NCI-H2196 (cell line): ENCODE measurements around the gene KCNIP4.

Source experiments
- DNase-seq: peaks from one replicate; lab custom pipeline; 2025; ENCODE audit not compliant: unreplicated experiment; lab: John Stamatoyannopoulos, UW

KCNIP4 gene

DNA sequence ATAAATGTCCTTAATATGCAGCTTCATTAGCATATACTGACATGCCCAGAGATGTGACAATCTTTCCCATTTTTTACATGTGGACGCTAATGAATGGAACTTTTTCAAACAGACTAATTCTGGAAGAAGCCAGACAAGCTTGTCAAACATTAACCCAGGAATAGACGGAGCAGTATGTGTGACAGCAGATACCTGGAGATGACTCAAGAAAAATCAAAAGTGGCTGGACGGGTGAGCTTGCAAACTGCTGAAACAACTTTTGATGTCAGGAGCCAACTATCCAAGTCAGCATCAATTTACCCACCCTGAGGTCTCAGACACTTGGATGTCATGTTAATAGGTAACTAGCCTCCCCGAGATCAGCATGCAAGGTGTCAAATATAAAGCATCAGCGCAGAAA lies 1065.3 kb downstream of the KCNIP4 start:
- DNase-seq: no peak

- DNase-seq: no peak
Observed at GRCh38 chr4:20882500-20882899, 1066.1 kb downstream of the KCNIP4 start.

GRCh38 chr4:20881658-20882057 lies 1066.9 kb downstream of the KCNIP4 start:
- DNase-seq: no peak

DNA sequence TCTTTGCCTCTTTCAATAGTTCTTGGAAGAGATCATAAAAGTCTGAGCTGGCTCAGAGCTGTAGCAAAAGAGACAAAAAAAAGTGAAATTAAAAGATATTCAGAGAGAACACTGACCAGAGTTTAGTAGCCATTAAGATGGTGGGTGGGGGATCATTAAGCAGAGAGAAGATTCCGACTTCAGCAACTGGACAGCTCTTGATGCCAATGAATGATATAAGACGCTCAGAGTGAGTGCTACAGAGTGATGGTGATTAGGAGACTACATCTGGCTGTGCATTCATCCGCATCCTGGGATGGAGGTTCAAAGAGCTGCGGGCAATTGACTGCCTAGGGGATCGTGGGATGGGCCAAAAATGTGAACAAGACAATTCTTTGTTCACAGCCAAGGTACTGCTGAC lies 1069.8 kb downstream of the KCNIP4 start:
- DNase-seq: no peak

DNA sequence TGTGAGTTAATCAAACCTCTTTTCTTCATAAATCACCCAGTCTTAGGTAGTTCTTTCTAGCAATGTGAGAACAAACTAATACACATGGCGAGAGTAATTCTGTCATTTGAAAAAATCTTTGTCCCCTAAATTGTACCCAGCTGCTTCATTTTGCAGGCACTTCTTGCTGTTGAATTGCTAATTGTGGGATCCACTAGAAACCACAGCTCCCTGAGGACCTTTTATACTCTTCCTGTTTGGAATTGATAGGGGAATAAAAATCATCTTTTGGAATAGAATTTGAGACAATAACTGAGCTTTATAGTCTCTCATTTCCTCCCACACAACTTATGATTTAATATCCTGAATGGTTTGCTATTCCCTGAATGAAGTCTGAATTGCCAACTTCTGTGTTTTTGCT lies 1078.1 kb downstream of the KCNIP4 start:
- no peak for DNase-seq

DNA sequence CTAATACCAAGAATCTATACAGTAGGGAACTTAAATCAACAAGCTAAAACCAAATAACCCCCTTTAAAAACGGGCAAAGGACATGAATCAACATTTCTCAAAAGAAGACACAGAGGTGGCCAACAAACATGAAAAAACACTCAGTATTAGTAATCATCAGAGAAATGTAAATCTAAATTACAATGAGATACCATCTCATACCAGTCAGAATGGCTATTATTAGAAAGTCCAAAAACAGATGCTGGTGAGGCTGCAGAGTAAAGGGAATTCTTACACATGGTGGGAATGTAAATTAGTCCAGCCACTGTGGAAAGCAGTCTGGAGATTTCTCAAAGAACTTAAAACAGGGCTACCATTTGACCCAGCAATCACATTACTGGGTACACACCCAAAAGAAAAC lies 1080.5 kb downstream of the KCNIP4 start:
- DNase-seq: no peak

- DNase-seq: no peak
Observed at GRCh38 chr4:20860878-20861277, 1087.7 kb downstream of the KCNIP4 start.

- no peak for DNase-seq
Observed at GRCh38 chr4:20859097-20859781, 1089.3 kb downstream of the KCNIP4 start.

- DNase-seq: no peak
Observed at GRCh38 chr4:20857081-20857480, 1091.5 kb downstream of the KCNIP4 start.

- no peak for DNase-seq
Observed at GRCh38 chr4:20847124-20847747, 1101.3 kb downstream of the KCNIP4 start.

DNA sequence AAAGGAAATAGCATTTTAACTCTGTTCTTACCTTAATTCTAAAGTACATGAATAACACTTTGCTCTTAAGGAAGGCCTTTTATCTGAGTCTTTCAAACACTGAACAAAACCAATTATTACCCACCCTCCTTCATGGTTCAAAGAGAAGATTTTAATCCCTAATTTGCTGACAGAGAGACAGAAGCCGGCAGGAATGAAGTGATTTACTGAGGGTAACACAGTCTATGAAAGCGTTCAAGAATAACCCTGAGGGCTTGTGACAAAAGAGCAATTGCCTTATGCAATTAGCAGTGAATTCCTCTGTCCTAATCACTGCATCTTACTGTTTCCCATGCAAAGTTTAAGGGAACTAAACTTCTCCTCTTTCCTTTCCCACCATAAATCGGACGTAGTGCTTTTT lies 1104.3 kb downstream of the KCNIP4 start:
- DNase-seq: no peak

DNA sequence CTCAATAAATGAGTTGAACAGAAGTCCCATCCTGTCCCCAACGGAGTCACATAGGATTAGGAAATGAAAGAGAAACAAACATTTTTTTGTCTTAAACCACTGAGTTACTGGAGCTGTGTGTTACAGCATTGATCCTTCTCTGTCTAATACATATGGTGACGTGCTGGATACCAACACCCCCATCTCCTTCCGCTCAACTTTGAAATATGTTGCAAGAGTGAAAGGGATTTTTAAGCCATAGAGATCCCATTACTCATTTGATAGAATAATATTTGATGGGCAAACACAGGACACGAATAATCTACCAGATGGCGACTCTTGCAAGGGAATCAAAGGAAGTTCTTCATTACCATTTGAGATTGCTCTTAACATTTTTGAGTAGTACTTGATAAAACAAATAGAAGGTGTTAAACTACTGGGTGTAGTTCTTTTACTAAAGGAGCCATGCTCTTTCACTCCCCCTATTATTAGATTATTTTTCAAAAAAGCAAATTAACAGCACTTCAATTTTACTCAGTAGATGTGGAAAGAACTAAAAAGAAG lies 1107.9 kb downstream of the KCNIP4 start:
- no peak for DNase-seq

DNA sequence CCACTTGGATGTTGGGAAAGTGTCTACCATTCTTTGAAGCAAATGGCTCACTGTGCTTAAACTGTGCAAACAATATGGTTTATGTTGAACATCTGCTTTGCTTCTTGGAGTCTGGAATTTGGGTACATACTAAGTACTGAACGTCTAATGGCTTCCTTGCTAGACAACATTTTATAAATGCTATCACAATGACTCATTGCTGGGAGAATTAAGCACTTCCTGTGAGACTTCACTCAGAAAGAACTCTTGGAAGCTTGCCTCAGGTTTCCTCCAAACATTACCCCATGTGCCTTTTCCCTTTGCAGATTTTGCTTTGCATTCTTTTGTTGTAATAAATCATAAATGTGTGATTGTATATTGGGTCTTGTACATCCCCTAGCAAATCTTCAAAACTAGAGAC lies 1108.6 kb downstream of the KCNIP4 start:
- no peak for DNase-seq

DNA sequence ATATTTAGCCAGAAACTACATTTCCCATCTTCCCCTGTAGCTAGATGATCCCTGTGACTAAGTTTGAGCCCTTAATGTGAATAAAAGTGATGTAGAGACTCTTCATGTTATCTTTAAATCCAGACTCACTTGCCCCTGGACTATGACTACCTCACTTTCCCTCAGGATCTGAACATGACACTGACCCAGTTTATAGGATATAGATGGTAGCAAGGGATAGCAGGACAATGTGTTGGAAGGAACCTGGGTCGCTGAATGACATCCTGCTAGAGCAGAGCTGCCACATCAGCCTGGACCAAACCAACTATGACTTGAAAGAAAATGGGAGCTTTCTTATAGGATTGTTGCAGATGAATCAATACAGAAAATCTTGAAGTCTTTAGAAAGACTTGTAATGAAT lies 1110.1 kb downstream of the KCNIP4 start:
- no peak for DNase-seq

GRCh38 chr4:20832826-20833225 lies 1115.7 kb downstream of the KCNIP4 start:
- no peak for DNase-seq

- no peak for DNase-seq
Observed at GRCh38 chr4:20831746-20832145, 1116.8 kb downstream of the KCNIP4 start.

- no peak for DNase-seq
Observed at GRCh38 chr4:20829617-20830357, 1118.8 kb downstream of the KCNIP4 start.

GRCh38 chr4:20825505-20825904 lies 1123.1 kb downstream of the KCNIP4 start:
- no peak for DNase-seq

GRCh38 chr4:20816287-20816686 lies 1132.3 kb downstream of the KCNIP4 start:
- no peak for DNase-seq

GRCh38 chr4:20813700-20814099 lies 1134.9 kb downstream of the KCNIP4 start:
- no peak for DNase-seq

DNA sequence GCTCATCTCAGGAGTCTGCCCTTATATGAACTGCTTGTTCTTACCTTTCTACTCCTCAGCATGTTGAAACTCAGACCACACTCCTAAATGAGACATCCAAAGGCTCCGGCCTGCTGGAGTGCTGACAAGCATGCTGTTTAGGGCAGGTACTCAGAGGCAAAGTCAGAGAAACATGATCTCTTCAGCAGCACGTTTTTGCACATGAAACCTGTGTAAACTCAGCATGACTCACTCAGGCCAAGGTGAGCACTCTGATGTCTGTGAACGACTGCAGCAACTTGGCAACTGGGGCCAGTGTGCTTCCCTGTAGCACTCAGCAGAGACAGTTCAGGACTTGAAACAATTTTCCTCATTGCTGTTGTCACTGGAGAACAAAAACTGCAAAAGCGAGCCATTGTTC lies 1138.8 kb downstream of the KCNIP4 start:
- no peak for DNase-seq

DNA sequence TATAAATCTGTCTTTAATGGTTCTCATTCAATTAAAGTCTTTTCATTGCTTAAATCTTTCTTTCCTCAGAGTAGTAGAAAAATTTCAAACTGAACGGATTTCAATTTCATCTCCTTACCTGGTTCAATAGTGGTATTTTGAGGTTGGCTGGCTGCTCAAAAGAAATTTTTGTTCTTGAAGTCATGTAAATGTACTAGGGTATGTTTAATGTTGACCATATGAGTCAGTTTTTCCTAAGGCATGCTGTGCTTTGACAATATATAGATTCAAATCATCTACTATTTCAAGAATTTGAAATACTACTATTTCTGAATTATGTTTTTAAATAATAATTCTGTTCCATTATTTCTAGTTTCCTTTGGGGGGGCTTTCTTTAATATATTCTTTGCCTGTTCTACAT lies 1142.9 kb downstream of the KCNIP4 start:
- DNase-seq: no peak
